GM12864 (cell line): ENCODE results near the gene CYB5A.

ENCODE experiments used
- DNase-seq: peaks from one replicate; pipeline ENCODE4 v3.0.0-alpha.2; 2011; ENCODE audit warnings: low read depth
- H3K4me3 ChIP-seq: 2 replicates; pipeline ENCODE4 v1.5.1; 2011; ENCODE audit warnings: mild to moderate bottlenecking, low read depth, low read length, control low read depth
- CTCF ChIP-seq: IDR thresholded peaks from 2 replicates; pipeline ENCODE4 v1.5.1; 2011; ENCODE audit warnings: low read depth, mild to moderate bottlenecking, moderate library complexity, low read length, control low read depth, inconsistent platforms; ENCODE audit errors: missing control alignments

The CYB5A gene

DNA sequence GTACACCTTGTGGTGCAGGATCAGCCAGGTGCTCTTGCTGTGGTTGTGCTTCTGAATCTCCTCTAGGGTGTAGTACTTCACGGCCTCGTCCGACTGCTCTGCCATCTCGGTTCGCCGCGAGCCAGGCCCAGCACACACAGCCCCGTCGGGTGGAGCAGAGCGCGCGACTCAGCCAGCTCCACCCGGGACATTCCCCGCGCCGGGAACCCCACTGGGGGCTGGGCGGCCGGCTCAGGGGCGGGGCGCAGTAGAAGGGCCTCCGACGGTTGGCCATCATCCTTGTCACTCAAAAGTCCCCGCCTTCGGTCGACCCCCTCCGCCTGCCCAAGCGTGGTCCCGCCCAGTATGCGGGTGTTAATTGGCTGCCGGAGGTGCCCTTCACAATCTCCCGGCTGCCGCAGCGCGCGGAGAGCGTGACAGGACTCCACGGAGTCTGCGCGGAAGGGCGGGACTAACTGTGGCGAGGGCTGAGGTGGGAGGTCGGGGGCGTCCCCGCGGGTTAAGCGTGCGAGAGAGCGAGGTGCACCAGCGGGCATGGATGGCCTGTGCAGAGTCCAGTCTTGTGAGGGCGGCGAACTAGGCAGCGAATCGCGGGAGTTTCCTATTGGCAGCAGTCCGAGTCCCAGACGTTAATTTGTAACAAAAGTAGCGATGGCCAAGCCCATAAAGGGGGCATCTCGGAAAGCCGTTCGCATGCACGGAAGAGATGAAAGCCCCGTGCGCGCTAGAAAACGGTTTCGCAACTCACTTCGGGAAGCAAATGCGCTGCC is at the start of gene CYB5A:
Gene CYB5A, minus strand, starts transcription at position 193 of the 770 bp plus-strand sequence. Its CDS starts 88 bp downstream, at position 105.
- peak; percentile 89 for DNase-seq
- peak; percentile 18 for TF ChIP-seq CTCF
- peak within 1 kb of the TSS; percentile 82 for H3K4me3 ChIP-seq

- no peak for DNase-seq
- H3K4me3 ChIP-seq = no peak overlapping the region
- TF ChIP-seq CTCF = no peak
Observed at GRCh38 chr18:74337912-74338309, 46.1 kb upstream of the CYB5A start.

DNA sequence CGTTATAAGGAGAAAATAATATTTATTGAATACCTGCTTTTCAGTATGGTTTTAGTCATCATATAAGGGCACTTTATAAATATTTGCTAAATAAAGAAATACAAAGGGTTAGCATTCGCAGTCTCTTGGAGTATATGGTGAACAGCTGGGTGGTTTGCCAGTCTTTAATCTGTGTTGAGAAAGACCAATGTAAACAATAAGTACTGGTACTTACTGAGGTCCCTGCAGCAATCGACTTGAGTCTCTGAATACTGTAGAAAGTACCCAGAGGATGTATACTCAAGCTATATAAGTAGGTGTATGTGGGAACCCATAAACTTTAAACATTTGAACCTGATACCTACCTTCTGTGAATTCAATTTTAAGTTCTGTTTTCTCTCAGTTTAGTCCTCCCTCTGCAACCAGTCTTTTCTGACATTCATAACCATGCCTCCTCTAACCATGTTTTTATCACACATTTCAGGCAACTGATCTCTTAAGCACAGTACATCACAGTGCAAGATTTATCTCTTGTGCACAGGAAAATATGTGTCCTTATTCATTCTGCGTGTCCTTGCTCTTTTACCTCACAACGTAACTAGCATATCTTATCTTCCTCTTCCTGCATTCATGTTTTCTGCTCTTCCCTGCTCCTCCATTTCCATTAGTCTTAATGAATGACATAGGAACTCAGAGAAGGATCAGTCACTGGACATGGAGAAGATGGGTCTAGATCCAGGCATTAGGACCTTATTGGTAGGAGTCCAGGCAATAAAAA is 45.6 kb upstream of the CYB5A start:
- no peak overlapping the region for H3K4me3 ChIP-seq
- no peak for DNase-seq
- no peak for TF ChIP-seq CTCF

DNA sequence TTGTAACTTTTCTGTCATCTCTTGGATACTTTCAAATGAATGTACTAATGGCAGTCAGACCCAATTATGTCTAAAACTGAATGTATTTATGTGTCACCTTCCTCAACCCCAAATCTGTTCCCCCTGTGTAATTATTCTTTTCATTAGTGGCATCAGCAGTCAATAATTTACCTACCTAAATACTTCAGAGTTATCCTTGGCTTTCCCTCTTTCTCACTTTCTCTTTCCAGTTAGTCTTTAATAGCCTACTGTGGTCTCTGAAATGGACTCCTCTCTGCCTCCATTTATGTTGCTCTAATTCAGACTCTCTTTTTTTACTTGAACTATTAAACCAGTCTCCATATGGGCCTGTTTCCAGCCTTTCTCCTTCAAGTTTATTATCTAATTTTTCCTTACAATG is 44.9 kb upstream of the CYB5A start:
- no peak overlapping the region for H3K4me3 ChIP-seq
- no peak for TF ChIP-seq CTCF
- DNase-seq = no peak

DNA sequence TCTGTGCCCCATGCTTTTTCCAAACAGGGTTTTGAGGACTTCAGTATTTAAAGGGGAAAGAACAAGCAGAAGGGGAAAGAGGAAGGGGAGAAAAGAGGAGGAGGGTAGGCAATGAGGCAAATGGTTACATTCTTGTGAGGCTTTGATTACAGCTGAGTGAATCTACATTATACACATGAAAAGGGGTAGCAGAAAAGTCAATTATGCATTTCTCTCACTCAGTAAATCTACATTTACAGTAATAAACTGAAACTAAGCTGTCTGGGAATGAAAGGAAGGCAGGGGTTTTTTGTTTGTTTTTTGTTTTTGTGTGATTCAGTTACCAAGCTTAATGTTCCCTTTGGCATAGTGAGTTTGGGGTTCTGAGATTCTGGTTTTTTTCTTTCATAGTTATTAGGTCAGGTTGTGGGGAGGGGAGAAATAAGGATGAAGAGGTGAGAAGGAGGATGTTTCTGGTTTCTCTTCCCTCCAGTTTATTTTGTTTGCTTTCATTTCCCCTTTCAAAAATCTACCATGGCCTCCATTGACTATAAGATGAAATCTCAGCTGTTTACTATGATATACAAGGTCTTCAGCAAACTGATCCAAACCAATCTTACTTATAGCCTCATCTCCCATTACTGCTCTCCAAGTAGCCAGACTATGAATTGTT is 42.6 kb upstream of the CYB5A start:
- no peak overlapping the region for H3K4me3 ChIP-seq
- DNase-seq = no peak
- no peak for TF ChIP-seq CTCF

GRCh38 chr18:74333091-74333490 is 41.3 kb upstream of the CYB5A start:
- DNase-seq = no peak
- no peak overlapping the region for H3K4me3 ChIP-seq
- no peak for TF ChIP-seq CTCF
